Activated CD4-positive, alpha-beta T cell treated with anti-CD3 and anti-CD28 coated beads, Interleukin-2, amount 10 ng/mL, durations not matched to agents 24 days and 14 days (primary cell): ENCODE results near the gene F2RL2. TPM values are rescaled to one million over a fixed set of nuclear protein-coding genes. Genes with fewer than 3 reads are reported as not detected.

Source experiments
- total RNA-seq: library from RNA; stranded (reverse); gene quantifications from 2 replicates; pipeline ENCODE4 v1.2.3, GENCODE V29; 2022

Gene F2RL2
- total RNA-seq, 1 donor from 2014 or later = not detected

Other genes starting within 250 kb of the F2RL2 start
- 37.3 and 39.3 TPM in 2 replicates for gene IQGAP2, start 220.1 kb downstream of the F2RL2 start, total RNA-seq
- 2.3 and 2.9 TPM in 2 replicates for gene F2R, start 92.7 kb upstream of the F2RL2 start, total RNA-seq
- 0.14 and 0.23 TPM in 2 replicates for gene F2RL1, start 195.6 kb upstream of the F2RL2 start, total RNA-seq
- 1.4 and 1.5 TPM in 2 replicates for gene S100Z, start 226.6 kb upstream of the F2RL2 start, total RNA-seq